Fibroblast of skin of abdomen (primary cell): ENCODE results near the gene SEMA5B. TPM values are rescaled to one million over a fixed set of nuclear protein-coding genes. Genes with fewer than 3 reads are reported as not detected.

Experiments used
- DNase-seq: peaks from one replicate; pipeline ENCODE4 v3.0.0-alpha.2; 2013
- polyA plus RNA-seq, 2 experiments: library from polyadenylated mRNA; unstranded; fragments of 120-200 nt; gene quantifications; one replicate each; pipeline ENCODE4 v1.2.1, GENCODE V29; 2013; ENCODE audit not compliant: insufficient read length in 2 of 2

The SEMA5B gene, protein sequence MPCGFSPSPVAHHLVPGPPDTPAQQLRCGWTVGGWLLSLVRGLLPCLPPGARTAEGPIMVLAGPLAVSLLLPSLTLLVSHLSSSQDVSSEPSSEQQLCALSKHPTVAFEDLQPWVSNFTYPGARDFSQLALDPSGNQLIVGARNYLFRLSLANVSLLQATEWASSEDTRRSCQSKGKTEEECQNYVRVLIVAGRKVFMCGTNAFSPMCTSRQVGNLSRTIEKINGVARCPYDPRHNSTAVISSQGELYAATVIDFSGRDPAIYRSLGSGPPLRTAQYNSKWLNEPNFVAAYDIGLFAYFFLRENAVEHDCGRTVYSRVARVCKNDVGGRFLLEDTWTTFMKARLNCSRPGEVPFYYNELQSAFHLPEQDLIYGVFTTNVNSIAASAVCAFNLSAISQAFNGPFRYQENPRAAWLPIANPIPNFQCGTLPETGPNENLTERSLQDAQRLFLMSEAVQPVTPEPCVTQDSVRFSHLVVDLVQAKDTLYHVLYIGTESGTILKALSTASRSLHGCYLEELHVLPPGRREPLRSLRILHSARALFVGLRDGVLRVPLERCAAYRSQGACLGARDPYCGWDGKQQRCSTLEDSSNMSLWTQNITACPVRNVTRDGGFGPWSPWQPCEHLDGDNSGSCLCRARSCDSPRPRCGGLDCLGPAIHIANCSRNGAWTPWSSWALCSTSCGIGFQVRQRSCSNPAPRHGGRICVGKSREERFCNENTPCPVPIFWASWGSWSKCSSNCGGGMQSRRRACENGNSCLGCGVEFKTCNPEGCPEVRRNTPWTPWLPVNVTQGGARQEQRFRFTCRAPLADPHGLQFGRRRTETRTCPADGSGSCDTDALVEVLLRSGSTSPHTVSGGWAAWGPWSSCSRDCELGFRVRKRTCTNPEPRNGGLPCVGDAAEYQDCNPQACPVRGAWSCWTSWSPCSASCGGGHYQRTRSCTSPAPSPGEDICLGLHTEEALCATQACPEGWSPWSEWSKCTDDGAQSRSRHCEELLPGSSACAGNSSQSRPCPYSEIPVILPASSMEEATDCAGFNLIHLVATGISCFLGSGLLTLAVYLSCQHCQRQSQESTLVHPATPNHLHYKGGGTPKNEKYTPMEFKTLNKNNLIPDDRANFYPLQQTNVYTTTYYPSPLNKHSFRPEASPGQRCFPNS
- polyA plus RNA-seq (2013, experiment 1 of 2; ENCODE audit: insufficient read length) = 0.10 TPM
- polyA plus RNA-seq (2013, experiment 2 of 2; ENCODE audit: insufficient read length) = 0.07 TPM

DNA sequence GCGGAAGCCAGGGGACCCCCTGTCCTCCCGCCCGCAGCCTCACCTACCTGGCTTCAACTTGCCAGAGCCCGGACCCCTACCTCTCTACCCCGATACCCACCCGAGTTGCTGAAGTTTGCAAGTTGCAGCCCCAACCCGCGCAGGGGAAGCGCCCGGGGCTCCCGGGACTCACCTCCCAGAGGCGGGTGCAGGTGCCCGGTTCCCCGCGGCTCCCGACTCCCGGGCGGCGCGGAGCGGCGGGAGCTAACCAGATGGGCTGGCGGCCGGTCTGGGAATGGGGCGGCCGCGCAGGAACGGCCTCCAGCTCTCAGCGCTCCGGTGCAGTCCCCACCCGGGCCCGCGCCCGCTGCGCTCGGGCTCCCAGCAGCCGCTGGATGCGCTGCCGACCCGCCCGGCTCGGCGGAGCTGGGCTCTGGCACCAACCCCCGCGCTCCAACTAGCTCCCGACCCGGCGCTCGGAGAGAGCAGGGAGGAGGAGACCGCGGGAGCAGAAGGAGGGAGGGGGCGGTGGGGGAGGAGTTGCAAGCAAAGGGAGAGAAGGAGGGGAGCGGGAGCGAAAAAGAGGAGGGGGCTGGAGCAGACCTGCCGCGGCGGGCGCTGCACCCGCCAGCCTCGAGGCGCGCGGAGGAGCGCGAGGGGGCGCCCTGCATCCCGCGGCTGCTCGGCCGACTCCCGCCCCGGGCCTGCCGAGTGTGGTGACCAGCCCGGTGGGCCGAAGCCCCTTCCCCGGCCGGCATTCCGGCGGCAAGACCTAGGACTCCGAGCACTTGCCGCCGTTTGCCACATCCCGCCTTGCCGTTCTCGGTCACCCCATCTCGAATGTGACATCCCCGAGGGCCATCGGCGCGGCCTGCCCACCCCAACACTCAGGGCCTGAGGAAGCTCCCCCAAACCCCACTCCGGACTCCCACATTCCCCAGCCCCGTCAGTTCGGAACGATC is at the start of gene SEMA5B:
Gene SEMA5B, minus strand, starts transcription at position 472 of the 941 bp plus-strand sequence. CDS start 66,500 bp downstream, outside the sequence.
- no peak for DNase-seq

DNA sequence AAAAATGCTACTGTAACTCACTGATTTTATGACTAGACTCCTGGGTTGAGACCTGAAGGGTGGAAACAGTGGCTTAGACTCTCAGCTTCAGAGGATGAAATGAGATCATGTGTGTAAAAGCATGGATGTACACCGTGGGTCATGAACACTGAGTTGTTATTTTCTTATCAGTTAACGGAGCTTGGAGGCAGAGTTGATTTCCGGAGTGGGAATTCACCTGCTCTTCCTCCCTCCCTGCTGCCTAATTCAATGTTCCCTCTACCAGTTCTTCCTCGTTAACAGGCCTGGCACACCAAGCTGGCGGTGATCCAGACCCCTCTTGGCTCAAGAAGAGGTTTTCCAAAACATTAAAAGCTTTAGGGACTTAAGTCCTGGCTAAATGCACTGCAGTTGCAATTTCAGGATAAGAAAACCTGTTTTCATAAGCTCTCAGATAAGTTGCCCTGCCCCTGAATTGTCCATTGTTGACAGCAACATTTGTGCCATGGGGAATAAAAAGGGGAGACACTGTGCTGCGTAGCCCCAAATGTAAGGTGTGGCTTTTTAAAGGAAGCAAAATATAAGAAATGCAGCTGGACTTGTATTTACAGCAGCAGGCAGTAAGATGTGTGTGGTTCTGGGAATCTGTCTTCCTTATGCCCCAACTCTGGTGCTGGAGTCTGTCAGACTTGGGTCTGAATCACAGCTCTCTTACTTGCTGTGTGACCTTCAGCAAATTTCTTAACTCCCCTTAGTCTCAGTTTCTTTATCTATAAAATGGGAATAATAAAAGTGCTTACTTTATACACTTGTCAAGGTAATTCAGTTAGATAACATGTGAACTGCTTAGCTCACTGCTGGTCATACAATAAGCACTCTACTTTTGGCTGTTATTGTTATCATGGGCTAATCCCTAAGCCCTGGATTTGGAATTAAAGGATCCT is 49.2 kb upstream of the SEMA5B start:
- DNase-seq = no peak

DNA sequence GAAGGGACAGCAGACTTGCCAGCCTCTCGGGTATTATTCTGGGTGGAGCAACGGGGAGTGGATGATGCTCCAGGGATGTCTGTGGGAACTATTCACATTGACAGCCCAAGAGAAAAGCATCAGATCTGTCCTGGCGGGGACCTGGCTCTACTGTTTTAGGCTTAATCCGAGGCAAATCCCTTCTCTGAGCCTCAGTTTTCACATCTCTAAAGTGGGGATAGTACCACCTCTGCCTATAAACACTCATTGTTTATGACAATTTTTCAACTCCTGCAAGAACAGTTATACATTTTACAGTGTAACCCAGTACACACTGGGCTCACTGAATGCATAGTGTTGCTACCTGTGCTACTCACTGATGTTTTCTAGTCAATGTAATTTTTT is 48.5 kb upstream of the SEMA5B start:
- DNase-seq = no peak

DNA sequence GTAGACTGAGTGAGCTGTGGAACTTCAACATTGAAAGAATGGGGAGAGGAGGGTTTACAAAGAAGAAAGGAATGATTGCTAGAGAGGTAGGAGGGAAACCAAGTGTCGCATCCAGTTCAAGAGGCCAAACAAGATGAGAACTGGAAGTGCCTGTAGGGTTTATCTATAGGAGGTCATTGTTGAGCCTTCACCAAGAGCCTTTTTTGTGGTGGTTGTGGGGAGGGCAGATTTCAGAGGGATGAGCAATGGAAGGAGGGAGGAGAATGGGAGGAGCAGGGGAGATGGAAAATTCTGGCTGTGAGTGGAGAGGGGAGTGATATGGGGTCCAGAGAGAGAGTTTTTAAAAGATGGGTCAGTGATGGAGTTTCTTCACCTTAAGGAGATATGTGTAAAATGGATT is 47.8 kb upstream of the SEMA5B start:
- no peak for DNase-seq

DNA sequence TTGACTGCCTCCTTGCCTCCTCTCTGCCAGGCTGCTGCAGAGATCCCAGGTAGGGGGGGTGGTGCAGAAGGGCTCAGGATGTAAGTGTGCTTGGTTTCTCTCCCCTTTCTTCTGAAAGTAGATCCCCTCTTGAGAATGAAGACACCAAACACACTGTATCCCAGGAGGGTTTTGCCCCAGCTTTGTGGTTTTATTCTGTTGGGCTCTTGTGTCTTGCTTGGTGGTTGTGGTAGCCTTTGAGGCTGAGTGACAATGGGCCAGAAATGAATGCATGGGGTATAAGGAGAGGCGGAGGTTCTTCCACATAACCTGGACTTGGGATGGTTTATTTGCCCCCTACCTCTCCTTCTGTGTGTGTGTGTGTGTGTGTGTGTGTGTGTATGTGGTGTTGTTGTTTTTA is 45.0 kb upstream of the SEMA5B start:
- DNase-seq = no peak

DNA sequence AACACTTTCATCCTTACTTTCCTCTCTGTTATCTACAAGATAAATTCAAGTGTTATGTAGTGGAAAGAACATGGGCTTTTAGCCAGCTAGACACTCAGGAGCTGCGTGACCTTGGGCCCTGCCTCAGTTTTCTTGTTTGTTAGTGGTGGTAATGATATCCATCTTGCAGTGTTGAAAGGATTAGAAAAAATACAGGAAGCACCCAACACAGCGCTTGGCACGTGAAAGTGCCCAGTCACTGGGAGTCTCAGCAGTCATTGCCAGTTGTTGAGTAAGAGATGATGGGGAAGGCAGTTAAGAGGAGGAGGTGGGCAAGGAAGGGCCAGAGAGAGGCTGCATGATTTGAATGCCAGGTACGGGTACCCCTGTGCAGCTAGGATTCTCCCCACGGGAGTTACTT is 44.6 kb upstream of the SEMA5B start:
- no peak for DNase-seq

DNA sequence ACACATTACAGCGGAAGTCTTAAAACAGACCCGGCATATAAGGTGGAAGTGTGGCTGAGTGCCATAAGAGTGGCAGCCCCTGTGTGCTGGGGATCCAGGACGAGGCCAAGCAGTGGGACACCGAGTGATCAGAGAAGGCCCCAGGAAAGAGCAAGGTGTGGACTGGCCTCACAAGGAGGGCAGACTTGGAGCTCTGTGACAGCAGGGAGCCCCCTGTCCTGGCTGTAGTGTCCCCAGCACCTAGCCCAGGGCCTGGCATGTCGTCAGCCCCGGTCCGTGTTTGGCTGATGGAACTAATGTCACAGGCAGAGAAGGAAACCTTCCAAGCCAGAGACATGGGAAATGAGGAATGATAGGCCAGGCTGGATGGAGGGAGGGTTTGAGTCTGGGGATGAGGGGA is 44.0 kb upstream of the SEMA5B start:
- no peak for DNase-seq

DNA sequence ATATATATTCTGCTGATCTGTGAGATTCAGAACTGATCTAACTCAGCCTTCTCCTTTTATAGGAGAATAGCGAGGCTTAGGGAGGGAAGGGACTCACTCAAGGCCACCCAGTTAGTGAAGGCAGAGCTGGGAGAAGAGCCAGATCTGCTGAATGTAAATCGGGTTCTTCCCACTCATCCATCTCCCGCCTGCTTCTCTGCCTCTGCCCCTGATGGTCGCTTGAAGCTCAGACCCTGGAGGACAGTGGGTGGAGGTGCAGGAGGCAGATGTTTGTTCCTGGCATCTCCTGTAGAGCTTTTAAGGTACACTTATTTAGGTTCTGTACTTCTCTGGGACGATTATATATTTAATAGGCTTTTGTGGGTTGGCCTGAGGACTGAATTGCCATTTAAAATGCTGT is 43.6 kb upstream of the SEMA5B start:
- DNase-seq = peak; percentile 65

DNA sequence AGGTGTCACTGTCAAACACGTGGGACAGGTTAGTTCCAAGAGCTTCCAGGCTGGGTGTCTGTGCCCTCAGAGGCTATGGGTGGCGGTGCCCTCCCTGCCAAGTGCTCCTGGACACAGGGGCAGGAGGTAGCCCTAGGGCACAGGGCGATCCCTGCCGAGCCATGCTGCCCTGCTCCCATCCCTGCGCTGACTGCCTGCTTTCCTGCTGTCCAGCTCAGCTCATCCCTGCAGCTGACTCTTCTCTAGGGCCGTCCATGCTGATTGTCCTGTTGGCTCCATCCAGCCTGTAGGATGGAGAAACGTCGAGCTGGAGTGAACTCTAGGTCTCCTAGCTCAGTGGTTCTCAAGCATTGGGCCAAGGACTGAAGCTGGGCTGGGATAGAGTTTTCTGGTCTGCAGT is 42.9 kb upstream of the SEMA5B start:
- no peak for DNase-seq

DNA sequence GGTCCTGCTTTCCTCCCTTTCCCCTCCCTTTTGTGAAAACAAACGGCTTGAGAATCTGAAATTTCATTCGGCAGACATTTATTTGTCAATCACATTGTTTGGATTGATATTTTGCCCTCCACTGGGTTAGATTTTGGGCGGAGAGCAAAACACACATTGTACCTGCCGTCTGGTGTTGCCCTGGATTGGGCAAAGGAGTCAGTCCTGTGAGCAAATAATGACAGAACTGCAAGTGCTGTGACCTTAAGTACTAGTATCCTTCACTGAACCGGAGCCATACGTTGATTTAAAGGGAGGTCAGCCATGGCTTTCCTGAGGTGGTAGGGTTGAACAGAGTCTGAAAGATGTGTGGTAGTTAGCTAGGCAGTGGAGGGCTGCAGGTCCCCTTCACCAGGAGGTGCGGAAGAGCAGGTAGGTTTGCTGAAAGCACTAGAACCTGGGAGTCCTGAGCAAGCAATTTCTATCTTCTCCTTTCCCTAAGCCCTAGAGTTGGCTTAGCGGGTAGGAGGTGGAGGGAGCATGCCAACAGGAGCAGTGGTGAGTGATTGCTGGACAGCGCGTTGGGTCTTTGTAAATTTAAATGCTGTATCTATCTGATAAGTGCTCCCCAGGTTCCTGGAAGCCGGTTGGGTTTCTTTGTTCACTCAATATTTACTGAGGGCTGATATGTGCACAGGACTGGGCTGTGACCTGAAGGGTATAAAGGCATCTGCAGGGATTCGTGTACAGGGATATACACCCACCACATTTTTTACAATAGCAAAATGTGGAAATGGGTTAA is 41.2 kb upstream of the SEMA5B start:
- no peak for DNase-seq

DNA sequence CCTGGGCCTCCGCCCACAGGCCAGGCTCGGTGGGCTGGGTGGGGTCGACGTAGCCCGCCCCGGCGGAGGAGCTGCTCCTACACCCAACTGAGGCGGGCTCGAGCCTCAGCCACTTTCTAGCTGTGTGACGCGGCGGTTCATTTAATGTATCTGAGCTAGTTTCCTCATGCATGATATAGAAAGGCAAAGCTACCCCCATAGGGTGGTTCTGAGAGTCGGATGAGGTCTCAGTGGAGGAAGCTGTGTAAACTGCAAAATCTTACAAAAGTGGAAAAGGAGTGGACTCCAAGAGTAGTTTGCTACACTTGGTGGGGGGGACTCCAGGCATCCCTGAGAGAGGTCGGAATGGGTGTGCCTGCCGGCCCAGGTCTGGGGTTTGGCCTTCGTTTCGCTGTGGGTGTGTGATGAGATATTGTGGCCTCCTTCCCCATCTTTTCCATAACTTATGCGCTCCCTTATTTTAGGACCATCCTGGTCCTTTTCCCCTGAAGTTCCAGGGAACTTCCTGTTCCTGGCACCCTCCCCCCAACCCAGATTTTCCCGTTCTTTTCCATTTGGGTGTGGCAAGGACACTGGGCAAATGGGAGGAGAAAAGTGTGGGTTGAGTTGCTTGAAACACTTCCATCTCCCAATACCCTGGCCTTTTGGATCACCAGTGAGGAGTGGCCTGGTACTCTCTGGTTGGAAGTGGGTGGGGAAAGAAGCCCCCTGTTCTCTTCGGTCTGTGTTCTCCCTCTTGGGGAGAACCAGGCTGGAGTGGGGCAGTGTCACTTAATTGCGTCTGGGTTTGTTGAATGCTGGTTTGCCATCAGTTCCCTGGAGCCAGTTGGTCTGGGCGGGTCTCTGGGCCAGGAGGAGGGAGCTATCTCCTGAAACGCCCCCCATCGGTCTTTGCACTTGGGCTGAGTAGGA is 40.4 kb upstream of the SEMA5B start:
- no peak for DNase-seq

DNA sequence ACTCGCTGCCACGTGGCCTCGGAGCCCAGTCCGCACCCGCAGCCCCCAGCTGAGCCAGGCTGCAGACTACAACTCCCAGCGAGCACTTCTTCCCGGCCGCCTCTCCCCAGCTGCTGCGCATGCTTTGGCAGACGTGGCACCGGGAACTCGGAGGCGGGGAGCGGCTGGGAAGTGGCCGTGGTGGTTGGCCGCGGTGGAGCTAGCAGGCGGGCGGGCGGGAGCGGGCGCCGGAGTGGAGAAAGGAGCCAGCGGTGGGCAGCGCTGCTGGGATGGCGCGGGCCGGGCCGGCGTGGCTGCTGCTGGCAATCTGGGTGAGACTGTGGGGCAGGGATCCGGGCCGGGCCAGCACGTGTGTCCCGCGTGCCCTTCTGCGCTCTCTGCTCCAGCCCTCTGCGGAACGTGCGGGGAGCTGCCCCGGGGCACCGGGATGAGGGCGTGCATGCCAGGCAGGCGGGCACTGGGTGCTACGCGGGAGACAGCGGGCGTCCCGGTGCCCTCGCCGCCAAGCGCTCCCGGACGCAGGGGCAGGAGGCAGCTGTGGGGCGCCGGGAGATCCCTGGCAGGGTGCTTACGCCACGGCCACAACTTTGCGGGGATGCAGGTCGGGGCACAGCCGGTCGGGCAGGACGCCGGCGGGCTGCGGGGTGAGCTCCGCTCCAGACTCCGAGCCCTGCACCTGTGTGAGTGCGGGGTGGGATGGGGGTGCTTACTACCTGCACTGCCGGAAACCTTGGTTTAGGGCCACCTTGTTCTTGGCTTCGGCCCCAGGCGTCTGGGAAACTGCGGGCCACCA is 39.5 kb upstream of the SEMA5B start, which contains the start of gene PDIA5:
Gene PDIA5, plus strand, starts transcription at position 130 of the 793 bp plus-strand sequence. Its CDS starts 140 bp downstream, at position 270.
- DNase-seq = peak; percentile 95

DNA sequence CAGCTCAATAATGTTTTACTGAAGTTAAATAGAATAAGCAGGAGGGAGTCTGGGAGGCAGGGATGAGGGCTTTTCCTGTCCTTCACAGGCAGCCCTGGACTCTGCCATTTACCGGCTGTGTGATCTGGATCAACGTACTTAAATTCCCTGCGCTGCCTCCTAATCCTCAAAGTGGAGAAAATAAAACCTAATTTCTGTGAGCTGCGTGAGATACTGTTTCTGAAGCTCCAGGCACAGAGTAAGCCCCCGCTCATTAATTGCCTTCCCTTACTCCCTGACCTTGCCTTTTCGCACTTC is 39.0 kb upstream of the SEMA5B start:
- no peak for DNase-seq

DNA sequence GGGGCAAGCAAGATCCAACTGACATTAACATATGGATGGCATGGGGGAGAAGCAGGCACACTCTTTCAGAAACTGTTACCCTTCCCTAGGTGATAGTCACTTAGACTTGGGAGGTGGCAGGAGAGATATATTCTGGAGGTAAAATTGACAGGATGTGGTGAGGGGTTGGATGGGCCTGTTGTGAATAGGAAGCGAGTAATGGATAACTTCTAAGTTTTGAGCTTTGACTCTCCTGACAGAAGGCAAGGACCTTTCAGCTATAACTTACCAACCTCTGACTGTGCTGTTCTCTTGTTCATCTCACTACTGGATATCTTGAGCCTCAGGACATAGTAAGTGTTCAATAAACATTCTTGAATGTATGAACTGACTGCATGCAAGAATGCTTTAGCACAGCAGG is 37.4 kb upstream of the SEMA5B start:
- no peak for DNase-seq

DNA sequence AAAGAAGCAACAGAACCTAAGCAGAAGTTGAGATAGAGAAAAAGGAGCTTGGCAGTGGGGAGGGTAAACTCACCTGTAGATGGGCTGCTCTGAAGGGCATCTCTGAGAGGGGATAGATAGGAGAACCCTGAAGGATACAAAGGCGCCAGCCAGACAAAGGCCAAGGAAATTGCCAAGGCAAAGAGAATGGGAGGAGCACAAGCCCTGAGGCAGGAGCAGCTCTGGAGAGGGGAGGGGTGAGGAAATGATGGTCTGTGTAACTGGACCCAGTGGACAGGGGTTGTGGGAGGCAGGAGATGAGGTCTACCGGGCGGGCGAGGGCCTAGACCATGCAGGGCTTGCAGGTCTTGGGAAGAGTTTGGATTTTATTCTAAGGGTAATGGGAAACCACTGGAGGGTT is 36.9 kb upstream of the SEMA5B start:
- DNase-seq = no peak

DNA sequence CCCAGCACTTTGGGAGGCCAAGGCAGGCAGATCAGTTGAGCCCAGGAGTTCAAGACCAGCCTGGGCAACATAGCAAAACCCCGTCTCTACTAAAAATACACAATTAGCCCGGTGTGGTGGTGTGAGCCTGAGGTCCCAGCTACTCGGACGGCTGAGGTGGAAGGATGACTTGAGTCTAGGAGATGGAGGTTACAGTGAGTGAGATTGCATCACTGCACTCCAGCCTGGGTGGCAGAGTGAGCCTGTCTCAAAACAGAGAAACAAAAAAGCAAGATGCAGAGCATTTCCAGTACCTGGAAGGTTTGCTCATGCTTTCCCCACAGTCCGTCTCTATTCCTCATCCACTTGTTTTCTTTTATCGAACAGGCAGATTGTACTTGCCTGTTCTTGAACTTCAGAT is 35.5 kb upstream of the SEMA5B start:
- DNase-seq = no peak

DNA sequence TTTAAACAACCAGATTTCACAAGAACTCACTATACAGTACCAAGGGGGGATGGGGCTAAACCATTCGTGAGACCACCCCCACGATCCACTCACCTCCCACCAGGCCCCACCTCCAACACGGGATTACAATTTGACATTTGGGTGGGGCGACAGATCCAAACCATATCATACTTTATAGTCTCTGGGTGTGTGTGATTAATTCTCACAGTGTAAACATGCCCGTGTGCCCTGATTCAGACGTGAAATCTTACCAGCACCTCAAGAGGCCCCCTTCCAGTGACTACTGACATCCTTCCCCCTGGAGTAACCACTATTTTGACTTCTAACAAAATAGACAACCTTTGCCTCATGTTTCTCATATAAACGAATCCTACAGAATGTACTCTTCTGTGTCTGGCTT is 34.3 kb upstream of the SEMA5B start:
- DNase-seq = no peak

DNA sequence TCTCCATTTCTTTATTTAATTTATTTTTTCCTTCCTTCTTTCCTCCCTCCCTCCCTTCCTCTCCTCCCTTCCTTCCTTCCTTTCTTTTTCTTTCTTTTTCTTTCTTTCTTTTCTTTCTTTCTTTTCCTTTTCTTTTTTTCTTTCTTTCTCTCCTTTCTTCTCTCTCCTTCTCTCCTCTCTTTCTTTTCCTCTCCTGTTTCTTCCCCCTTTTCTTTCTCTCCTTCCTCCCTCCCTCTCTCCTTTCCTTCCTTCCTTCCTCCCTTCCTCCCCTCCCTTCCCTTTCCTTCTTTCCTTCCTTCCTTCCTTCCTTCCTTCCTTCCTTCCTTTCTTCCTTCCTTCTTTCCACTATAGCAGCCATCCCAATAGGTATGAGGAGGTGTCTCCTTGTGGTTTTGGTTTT is 32.5 kb upstream of the SEMA5B start:
- DNase-seq = no peak
